Jurkat, Clone E6-1 (cell line): Measurements from ENCODE around the gene NDC80. TPM values are rescaled to one million over a fixed set of nuclear protein-coding genes. Genes with fewer than 3 reads are reported as not detected.
"Not testable (repeated sequence)": the region's sequence is repeated elsewhere in the genome, so short reads cannot be mapped to it uniquely, and the experiment has no call there.

Experiments
- DNase-seq: peaks from one replicate; pipeline ENCODE4 v3.0.0-alpha.2; 2011; ENCODE audit warnings: low read depth, low spot score
- H3K4me3 ChIP-seq: 2 replicates; pipeline ENCODE4 v1.5.1; 2011; ENCODE audit warnings: mild to moderate bottlenecking, low read length, control low read depth, moderate library complexity
- polyA plus RNA-seq: library from polyadenylated mRNA; unstranded; fragments of >200 nt; gene quantifications from one replicate; pipeline ENCODE4 v1.2.1, GENCODE V29; 2012; ENCODE audit warnings: missing spikeins; ENCODE audit not compliant: insufficient read length, insufficient read depth

Gene NDC80
- 52.8 TPM for polyA plus RNA-seq

DNA sequence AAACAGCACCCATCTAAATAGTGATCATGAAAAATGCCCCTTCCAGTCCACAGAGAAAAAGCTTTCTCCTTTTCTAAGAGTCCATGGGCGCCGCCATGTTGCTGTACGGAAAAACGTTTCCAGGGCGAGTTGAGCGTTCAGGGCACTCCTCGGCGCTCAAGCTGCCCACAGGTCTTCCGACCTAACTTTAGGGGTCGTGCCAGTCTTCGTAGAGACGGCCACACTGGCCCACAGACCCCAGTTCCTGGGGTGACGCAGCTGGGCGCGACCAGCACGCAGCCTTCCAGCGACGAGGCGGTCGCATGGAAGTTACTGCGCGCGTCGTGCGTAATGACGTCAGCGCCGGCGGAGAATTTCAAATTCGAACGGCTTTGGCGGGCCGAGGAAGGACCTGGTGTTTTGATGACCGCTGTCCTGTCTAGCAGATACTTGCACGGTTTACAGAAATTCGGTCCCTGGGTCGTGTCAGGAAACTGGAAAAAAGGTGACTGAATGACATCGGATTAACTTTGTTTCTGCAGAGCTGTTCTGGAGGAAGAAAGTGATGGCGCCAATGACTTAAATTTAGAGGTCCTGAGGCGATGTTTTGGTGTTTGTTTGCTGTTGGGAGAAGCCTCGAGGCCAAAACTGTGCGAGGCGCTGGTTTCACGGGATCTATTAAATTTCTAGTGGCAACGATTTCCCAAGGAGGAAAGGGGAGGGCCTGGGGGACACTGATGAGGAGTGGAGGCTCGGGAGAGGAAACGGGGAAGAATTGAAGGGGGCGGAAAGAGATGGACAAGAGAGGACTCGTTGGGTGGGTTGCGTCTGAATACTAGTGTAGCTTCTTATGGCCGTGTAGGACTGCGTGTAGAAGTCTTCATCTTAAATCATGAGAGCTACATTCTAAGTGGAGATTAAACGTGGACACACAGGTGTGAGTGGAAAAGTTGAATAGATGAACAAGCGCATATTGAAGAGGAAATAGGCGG is at the start of gene NDC80, which contains the start of gene METTL4:
NDC80 (plus strand) TSS at position 358 of the 971 bp plus-strand sequence. CDS start 1,429 bp downstream, outside the sequence.
METTL4 (minus strand) TSS at position 306 of the 971 bp plus-strand sequence. CDS start 4,289 bp downstream, outside the sequence.
- H3K4me3 ChIP-seq: peak within 1 kb of the TSS; percentile 99
- DNase-seq: peak; percentile 86

DNA sequence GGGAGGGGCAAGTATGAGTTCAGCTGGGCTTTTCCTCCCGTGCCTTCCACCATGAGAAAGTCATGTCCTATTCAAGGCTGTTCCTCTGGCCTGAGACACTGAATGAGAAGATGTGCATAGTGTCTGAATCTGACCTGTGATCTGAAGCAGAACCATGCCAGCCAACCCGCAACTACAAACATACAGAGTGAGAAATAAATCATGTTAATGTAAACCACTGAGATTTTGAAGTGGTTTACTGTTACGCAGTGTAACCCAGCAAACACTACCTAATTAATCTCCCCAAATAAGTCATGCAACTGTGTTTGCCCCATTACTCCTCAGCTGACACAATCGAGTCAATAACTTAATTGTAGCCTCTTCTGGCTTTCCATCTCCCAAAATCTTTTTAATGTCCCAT is 49.2 kb upstream of the NDC80 start:
- no peak overlapping the region for H3K4me3 ChIP-seq
- peak; percentile 15 for DNase-seq

DNA sequence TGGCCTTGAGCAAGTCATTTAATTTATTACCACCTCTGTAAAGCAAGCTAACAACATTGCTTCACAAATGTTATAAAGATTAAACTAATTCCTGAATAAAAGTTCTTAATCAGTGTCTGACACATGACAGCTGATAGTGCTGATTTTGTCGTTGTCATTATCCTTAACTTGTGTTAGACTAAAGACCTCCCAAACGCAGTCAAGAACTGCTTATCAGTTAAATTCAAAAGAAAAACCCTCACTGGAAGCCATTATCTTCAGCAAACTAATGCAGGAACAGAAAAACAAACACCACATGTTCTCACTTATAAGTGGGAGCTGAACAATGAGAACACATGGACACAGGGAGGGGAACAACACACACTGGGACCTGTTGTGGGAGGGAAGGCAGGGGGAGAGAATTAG is 46.6 kb upstream of the NDC80 start:
- not testable (repeated sequence) for DNase-seq, H3K4me3 ChIP-seq

DNA sequence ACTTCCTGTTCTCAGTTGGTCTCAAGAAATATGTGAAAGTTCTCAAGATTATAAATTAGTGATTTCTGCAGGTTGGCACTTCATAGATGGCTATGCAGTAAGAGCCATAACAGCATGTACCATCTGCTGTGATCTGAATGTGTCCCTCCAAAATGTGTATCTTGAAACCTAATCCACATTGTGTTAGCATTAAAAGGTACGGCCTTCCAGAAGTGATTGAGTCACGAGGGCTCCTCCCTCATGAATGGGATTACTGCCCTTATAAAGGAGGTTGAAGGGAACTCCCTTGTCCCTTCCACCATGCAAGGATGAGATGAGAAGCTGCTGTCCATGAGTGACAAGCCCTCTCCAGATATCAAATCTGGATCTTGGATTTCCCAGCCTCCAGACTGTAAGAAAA is 45.0 kb upstream of the NDC80 start:
- DNase-seq: no peak
- no peak overlapping the region for H3K4me3 ChIP-seq

DNA sequence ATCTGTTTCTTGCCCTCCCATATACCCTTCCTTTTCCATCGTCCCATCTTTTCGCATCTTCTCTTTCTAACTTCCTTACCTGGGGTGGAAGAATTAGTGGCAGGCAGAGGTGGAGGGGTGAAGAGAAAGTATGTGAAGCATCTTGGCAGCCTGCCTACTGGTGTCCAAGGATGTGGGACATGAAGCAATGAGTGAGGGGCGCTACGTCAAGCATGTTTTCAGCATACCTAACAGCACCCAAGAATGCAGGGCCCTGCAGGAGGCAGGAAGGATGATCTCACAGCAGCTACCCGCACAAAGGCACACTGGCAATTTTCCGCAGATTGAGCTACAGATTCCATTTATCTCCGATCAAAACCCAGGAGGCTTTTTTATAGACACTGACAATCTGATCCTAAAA is 42.2 kb upstream of the NDC80 start:
- no peak for DNase-seq
- H3K4me3 ChIP-seq: no peak overlapping the region

DNA sequence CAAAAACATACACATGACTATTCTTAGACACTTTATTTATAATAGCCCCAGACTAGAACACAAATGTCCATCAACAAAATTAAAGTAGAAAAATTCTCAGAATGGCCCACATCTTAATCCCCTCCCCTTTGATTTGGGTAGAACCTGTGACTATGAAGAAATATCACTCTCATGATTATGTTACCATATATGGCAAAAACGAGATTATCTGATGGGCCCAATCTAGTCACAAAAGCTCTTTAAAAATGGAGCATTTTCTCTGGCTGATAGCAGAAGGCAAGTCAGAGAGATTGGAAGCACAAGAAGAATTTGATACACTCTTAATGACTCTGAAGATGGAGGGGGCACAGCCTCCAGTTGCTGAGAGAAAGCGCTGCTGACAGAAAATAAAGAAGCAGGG is 39.6 kb upstream of the NDC80 start:
- H3K4me3 ChIP-seq: no peak overlapping the region
- DNase-seq: no peak

DNA sequence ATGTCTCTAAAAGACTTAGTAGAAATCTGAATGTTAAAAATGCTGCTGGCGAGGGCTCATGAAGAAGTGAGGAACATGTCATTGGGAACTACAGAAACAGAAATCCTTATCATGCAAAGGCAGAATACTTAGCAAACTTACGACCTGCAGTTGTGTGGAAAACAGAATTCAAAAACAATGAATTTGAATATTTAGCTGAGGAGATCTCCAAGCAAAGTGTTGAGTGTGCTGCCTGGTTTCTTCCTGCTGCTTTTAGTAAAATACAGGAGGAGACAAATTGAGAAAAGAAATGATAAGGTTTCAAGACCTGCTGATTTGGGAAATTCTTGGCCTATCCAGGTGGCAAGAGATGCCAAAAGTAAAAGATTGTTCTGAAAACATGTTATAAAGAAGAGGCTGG is 38.6 kb upstream of the NDC80 start:
- DNase-seq: no peak

DNA sequence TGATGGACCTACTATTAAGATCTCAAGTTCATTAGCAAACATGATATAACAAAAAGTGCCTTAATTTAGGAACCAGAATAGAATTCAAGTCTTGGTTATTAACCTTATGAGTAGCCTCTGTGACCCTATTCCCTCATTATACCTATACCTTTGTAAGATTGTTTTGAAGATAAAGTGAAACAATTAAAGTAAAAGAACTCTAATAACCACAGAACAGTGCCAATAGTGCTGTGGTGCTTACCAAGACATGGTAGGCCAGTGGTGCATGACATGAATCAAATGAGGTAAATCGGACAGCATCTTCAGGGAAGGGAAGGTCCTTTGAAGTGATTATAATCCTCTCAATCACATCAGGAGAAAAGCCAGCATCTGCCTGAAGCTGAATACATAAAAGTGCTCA is 36.5 kb upstream of the NDC80 start:
- DNase-seq: no peak
- H3K4me3 ChIP-seq: no peak overlapping the region

More for the DNA sequence above, 38.6 kb upstream of the NDC80 start:
- no peak overlapping the region for H3K4me3 ChIP-seq

DNA sequence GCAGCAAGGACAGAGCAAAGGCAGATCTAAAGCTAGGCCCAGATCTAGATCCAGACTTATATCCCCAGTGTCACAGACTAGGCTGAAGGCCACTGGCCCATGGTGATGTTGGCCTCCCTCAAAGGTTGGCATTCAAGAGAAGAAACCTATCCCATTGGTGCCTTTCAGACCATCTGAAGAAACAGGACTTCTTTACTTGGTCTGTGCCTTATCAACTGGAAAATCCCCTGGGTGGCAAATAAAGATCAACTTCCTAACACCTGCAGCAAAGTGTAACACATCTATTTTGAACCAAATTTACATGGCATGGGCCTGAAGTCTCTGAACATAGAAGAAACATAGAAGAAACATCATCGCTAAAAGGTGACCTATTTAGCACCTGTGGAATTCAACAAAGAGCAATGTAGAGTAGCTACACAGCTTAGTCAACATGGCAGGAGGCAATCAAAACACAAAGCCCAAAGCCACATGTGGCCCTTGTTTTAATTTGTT is 35.9 kb upstream of the NDC80 start:
- no peak for DNase-seq
- no peak overlapping the region for H3K4me3 ChIP-seq

DNA sequence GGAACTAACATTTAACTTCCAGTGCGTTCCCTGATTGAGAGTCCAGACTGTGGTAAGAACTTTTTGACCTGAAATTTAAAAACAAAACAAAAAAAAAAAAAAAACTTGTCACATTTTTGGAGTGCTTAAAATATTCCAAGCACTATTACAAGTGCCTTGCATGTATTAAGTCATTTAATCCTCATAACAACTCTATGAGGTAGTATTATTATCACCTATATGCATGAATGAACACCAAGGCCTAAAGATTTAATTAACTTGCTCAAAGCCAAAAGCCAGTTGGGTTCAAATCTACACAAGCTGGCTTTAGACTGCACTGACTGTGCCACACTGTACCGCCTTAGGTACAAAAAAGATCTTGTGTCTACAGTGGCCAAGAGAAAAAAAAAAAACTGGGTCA is 35.3 kb upstream of the NDC80 start:
- no peak for DNase-seq
- H3K4me3 ChIP-seq: no peak overlapping the region

DNA sequence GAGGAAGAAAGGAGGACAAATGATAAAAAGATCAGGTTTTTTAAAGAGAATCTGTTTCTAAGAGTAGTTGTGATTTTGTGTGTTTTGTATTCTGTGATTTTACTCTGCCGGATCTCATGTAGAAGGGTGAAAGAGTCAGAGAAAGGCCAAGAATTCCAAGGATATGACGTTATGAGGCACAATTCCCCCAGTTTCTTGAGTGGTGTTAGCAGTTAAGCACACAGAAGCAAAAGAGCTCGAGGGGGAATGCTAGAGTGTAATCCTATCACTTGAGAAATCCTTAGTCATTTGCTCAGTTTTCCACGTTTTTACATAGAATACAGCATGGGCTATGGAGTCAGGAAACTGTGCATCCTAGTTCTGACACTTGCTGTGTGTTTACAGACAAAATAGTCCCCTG is 34.9 kb upstream of the NDC80 start:
- DNase-seq: no peak
- no peak overlapping the region for H3K4me3 ChIP-seq

DNA sequence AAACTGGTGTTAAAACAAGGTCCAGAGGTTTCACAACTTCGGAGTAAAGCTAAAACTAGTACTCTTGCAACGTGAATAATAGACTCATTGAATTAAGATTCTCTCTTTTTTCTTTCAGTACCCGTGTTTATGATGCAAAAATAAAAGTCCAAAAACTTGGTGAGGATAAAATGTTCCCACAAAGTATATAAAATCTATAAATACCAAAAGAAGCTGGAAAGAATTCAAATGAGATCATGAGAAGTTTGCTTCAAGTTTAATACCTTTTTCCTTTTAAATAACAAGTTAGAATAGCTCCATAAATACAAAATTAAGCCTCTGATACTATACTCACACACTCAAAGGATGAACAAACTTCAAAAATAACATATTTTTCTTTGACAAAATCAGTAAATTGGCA is 34.1 kb upstream of the NDC80 start:
- H3K4me3 ChIP-seq: no peak overlapping the region
- DNase-seq: no peak

DNA sequence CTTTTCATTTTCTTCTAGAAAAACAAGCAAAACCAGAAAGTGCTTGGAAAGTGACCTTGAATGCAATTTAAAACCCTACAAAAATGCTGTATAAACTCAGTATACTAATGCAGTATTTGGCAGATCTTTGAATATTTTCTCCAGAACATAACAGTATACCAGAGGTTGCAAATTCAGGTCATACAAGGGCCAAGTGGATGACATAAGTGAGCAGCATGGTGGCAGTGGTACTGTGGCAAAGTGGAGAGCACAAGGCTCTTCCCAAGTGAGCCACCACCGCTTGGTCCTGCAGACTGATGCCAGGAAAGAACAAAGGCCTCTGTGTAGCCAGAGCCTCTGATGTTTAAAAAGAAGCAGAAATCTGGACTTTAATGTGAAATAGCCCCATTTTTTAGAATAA is 33.1 kb upstream of the NDC80 start:
- no peak overlapping the region for H3K4me3 ChIP-seq
- no peak for DNase-seq

DNA sequence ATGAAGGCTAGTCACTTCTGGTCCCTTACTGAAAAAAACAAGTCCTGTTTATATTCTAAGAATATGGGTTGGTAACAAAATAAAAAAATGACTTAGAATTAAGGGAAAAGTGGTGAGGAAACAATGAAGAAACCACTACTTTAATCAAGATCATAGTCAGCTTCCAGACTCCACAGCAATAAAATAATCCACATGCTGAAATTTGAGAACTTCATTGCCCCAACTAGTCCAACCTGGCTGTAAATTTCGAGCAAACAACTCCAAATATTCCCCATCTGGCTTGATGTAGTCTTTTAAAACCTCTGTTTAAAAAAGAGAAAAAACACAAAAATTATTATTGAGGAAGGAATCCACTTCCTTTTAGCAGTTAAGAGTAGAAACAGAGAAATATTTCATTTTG is 32.5 kb upstream of the NDC80 start:
- no peak for DNase-seq

DNA sequence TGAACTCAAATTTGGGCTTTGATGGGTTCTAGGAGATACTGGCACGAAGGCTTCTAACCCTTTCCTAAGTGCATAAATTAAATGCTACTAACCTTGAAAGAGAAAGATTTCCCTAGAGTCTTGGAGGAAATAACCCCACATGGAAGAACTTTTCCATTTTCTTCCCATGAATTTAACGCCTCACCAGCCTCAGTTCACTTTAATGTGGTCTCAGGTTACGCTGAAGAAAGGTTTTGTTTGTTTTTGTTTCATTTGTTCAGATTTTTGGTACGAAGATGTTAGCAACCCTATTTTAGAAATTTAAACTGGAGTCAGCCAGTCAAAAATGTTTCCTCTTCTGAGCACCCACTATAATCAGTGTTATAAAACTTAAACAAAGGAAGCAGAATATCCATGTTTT is 30.8 kb upstream of the NDC80 start:
- no peak overlapping the region for H3K4me3 ChIP-seq
- no peak for DNase-seq

More for the DNA sequence above, 32.5 kb upstream of the NDC80 start:
- no peak overlapping the region for H3K4me3 ChIP-seq

DNA sequence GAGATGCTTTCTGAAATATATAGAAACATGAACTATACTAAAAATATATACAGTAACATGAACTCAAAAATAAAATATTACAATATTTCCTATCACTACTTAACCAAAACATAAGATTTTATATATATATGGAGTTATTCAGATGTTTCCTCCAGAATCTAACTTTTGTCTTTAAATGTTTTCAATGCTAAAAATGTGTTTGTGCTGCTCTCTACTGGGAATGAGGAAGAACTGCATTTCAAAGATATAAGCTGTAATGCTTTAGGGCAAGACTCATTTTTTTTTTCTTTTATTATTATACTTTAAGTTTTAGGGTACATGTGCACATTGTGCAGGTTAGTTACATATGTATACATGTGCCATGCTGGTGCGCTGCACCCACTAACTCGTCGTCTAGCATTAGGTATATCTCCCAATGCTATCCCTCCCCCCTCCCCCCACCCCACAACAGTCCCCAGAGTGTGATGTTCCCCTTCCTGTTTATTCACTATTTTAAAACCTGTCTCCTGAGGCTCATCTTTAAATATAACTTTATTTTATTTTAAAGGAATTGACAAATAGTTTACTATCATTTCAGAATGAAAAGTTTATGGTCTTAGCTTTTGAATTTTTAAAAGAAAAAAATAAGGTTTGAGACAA is 29.3 kb upstream of the NDC80 start:
- peak; percentile 16 for DNase-seq
- not testable (repeated sequence) for H3K4me3 ChIP-seq

DNA sequence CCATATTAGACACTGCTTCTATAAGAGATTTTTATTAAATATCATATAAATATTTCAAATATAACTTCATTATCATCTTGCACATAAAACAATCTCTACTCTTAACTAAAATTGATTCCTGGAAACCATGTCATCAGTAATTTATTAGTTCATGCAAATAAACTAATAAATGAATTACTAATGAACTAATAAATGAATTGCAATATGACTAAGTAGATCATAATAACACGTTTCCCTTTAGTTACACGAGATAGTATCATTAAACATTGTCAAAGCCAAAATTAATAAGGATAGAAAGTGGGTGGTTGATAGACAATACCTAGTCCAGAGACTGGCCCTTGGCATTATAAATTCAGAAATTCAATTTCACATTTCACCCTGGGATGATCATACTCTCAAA is 26.2 kb upstream of the NDC80 start:
- no peak for DNase-seq
- H3K4me3 ChIP-seq: no peak overlapping the region

DNA sequence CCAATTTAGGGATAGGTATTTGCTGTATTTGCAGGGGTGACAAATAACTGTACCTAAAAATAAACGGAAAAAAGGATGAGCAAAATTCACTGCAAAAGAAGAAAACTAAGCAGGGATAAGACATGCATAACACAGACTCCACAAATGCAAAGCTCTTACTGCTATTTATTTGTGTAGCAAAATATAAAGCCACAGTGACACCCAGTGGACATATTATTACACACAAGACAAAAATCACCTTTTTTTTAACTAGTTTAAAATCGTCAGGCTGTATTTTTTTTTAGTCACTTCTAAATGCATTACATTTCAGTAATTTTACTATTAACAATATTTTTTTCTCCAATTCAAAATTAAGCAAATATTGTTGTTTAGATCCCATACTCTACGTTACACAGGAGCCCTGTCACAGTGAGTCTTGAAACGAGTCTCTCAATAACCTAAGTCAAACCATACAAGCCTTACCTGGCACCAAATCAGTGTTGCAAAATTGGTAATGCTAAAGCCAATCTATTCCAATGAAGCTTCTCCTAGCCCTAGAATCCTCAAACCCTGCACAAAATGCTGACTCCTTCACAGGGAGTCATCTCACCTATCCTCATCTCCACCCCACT is 23.8 kb upstream of the NDC80 start:
- peak; percentile 53 for DNase-seq
- H3K4me3 ChIP-seq: no peak overlapping the region

DNA sequence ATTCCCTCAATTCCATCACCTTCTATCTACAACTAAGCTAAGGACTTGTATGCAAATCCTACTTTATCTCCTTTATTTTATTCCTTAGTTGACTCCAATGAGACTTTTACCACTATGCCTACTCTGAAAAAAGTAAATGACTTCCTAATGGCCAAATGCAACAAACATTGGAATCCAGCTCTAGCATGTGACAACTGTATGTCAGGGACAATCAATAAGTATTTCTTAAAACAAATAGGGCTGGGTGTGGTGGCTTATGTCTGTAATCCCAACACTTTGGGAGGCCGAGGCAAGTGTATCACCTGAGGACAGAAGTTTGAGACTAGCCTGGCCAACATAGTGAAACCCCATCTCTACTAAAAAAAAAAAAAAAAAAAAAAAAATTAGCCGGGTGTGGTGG is 21.9 kb upstream of the NDC80 start:
- no peak overlapping the region for H3K4me3 ChIP-seq
- DNase-seq: no peak

DNA sequence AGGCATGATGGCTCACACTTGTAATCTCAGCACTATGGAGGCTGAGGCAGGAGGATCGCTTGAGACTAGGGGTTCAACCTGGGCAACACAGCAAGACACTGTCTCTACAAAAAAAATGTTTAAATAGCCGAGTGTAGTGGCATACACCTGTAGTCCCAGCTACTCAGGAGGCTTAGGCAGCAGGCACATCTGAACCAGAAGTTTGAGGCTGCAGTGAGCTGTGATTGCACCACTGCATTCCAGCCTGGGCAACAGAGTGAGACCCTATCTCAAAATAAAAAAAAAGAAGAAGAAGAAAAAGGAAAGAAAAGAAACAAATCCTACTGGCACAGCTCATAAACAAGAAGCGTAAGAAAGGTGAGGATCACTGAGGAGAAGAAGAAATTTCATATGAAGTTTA is 19.9 kb upstream of the NDC80 start:
- no peak for DNase-seq
- H3K4me3 ChIP-seq: no peak overlapping the region
